Measurements from ENCODE around the gene OR10V1.

- TF ChIP-seq, protein P1, sequence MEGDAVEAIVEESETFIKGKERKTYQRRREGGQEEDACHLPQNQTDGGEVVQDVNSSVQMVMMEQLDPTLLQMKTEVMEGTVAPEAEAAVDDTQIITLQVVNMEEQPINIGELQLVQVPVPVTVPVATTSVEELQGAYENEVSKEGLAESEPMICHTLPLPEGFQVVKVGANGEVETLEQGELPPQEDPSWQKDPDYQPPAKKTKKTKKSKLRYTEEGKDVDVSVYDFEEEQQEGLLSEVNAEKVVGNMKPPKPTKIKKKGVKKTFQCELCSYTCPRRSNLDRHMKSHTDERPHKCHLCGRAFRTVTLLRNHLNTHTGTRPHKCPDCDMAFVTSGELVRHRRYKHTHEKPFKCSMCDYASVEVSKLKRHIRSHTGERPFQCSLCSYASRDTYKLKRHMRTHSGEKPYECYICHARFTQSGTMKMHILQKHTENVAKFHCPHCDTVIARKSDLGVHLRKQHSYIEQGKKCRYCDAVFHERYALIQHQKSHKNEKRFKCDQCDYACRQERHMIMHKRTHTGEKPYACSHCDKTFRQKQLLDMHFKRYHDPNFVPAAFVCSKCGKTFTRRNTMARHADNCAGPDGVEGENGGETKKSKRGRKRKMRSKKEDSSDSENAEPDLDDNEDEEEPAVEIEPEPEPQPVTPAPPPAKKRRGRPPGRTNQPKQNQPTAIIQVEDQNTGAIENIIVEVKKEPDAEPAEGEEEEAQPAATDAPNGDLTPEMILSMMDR (conservative IDR thresholded peaks at IDR 0.05), result no peak
- TF ChIP-seq EZH2 (IDR thresholded peaks at IDR 0.05; ENCODE audit: low read depth), result no peak
Measured at GRCh38 chr11:59756558-59756840, 42.9 kb upstream of the OR10V1 start.
